ENCODE measurements around the gene TMCC1.

Gene TMCC1

DNA sequence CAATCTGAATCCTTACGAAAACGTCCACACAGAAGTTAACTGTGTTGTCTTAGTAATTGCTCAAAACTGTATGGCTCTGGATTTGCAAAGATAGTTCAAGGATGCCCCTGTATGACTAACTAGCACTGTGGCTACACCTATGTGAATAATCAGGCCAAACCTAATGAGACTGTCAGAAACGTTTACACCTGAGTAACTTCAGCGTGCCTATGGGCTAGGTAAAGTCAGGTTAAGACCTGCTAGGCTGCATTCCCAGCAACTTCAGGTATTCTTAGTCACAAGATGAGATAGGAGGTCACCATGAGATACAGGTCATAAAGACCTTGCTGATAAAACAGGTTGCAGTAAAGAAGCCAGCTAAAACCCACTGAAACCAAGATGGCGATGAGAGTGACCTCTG is 199.3 kb downstream of the TMCC1 start:
- peak; percentile 99 for DNase-seq (ENCODE audit: low read depth)
- H3K4me3 ChIP-seq (ENCODE audit: low read length), result no peak overlapping the region
- TF ChIP-seq, protein P1, sequence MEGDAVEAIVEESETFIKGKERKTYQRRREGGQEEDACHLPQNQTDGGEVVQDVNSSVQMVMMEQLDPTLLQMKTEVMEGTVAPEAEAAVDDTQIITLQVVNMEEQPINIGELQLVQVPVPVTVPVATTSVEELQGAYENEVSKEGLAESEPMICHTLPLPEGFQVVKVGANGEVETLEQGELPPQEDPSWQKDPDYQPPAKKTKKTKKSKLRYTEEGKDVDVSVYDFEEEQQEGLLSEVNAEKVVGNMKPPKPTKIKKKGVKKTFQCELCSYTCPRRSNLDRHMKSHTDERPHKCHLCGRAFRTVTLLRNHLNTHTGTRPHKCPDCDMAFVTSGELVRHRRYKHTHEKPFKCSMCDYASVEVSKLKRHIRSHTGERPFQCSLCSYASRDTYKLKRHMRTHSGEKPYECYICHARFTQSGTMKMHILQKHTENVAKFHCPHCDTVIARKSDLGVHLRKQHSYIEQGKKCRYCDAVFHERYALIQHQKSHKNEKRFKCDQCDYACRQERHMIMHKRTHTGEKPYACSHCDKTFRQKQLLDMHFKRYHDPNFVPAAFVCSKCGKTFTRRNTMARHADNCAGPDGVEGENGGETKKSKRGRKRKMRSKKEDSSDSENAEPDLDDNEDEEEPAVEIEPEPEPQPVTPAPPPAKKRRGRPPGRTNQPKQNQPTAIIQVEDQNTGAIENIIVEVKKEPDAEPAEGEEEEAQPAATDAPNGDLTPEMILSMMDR (IDR thresholded peaks at IDR 0.05; ENCODE audit: insufficient read depth, low read depth, low read length, missing control alignments), result no peak

DNA sequence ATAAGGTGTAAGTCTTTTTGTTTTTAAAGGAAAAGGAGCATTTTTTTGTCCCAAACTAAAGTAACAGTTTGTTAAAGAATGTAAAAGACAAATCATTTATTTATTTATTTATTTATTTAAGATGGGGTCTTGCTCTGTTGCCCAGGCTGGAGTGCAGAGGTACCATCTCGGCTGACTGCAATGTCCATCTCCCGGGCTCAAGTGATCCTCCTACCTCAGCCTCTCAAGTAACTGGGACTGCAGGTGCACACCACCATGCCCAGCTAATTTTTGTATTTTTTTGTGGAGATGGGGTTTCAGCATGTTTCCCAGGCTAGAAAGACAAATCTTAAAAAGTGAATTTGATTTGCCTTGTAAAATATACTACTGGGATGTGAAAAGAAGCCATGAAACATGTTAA is 200.8 kb downstream of the TMCC1 start:
- H3K4me3 ChIP-seq (ENCODE audit: low read length), result no peak overlapping the region
- TF ChIP-seq, protein P1 (IDR thresholded peaks at IDR 0.05; ENCODE audit: insufficient read depth, low read depth, low read length, missing control alignments), result no peak
- no peak for DNase-seq (ENCODE audit: low read depth)

DNA sequence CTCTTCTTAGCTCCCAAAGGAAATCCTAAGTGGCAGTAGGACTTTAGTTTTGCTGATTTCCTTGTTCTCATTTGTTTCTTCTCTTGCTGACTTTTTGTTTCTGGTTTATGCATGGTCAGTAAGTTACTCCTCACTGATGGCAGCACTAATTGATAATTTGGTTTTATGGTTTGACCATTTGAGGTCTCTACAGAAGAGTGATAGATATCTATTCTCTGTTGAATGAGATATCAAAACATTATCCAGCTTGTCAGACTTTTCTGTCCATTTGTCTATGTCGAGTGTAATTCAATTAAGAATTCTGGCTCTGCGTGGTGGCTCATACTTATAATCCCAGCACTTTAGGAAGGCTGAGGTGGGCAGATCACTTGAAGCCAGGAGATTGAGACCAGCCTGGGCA is 202.5 kb downstream of the TMCC1 start:
- no peak for DNase-seq (ENCODE audit: low read depth)
- TF ChIP-seq, protein P1 (IDR thresholded peaks at IDR 0.05; ENCODE audit: insufficient read depth, low read depth, low read length, missing control alignments), result no peak
- H3K4me3 ChIP-seq (ENCODE audit: low read length), result no peak overlapping the region

DNA sequence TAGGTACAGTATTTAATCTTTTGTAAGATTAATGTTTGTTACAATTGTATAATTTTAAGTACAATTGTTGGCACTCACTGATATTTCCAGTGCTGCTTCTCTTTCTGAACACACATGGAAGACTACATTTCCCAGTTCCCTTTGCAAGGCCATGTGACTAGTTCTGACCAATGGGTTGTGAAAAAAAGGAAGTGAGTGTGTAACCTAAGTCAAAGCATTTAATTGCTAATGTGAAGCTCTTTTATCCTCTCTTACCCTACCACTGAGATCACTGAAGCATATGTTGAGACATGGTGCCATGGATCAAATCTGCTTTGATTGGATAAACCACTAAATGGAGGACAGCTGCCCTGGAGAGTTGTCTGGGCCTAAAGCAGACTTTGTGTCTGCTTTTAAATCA is 203.1 kb downstream of the TMCC1 start:
- DNase-seq (ENCODE audit: low read depth), result peak; percentile 78
- no peak overlapping the region for H3K4me3 ChIP-seq (ENCODE audit: low read length)
- TF ChIP-seq, protein P1 (IDR thresholded peaks at IDR 0.05; ENCODE audit: insufficient read depth, low read depth, low read length, missing control alignments), result no peak

GRCh38 chr3:129689036-129689435 is 204.5 kb downstream of the TMCC1 start:
- TF ChIP-seq, protein P1 (IDR thresholded peaks at IDR 0.05; ENCODE audit: insufficient read depth, low read depth, low read length, missing control alignments), result no peak
- H3K4me3 ChIP-seq (ENCODE audit: low read length), result no peak overlapping the region
- no peak for DNase-seq (ENCODE audit: low read depth)

GRCh38 chr3:129688271-129688895 is 205.1 kb downstream of the TMCC1 start:
- H3K4me3 ChIP-seq (ENCODE audit: low read length), result peak overlapping the region; percentile 1
- DNase-seq (ENCODE audit: low read depth), result peak; percentile 41
- TF ChIP-seq, protein P1 (IDR thresholded peaks at IDR 0.05; ENCODE audit: insufficient read depth, low read depth, low read length, missing control alignments), result no peak

GRCh38 chr3:129687586-129688125 is 205.9 kb downstream of the TMCC1 start:
- no peak for DNase-seq (ENCODE audit: low read depth)
- no peak overlapping the region for H3K4me3 ChIP-seq (ENCODE audit: low read length)
- TF ChIP-seq, protein P1 (IDR thresholded peaks at IDR 0.05; ENCODE audit: insufficient read depth, low read depth, low read length, missing control alignments), result no peak
